Fibroblast of mammary gland (primary cell): Measurements from ENCODE around the gene RASL12.
A peak's percentile ranks its signal among the peaks of the same experiment; 100 is the strongest.

ENCODE experiments used
- DNase-seq: peaks from one replicate; pipeline ENCODE4 v3.0.0-alpha.2; 2010; ENCODE audit warnings: low read depth
- H3K4me3 ChIP-seq: 2 replicates; pipeline ENCODE4 v1.5.1; 2011; ENCODE audit warnings: low read depth, mild to moderate bottlenecking, low read length, moderate library complexity; ENCODE audit not compliant: control insufficient read depth
- CTCF ChIP-seq: conservative IDR thresholded peaks from 2 replicates; pipeline ENCODE4 v1.5.1; 2011; ENCODE audit warnings: low read depth, low read length, inconsistent platforms; ENCODE audit not compliant: control insufficient read depth, insufficient read depth

RASL12 gene

GRCh38 chr15:65072617-65073016 is 4.8 kb upstream of the RASL12 start:
- no peak for DNase-seq
- TF ChIP-seq CTCF, result no peak

GRCh38 chr15:65072027-65072426 is 4.2 kb upstream of the RASL12 start:
- no peak overlapping the region for H3K4me3 ChIP-seq
- DNase-seq, result peak; percentile 61

More at GRCh38 chr15:65072617-65073016, 4.8 kb upstream of the RASL12 start:
- H3K4me3 ChIP-seq, result no peak overlapping the region

GRCh38 chr15:65071381-65071811 is 3.6 kb upstream of the RASL12 start:
- DNase-seq, result peak; percentile 37
- H3K4me3 ChIP-seq, result no peak overlapping the region
- no peak for TF ChIP-seq CTCF

More at GRCh38 chr15:65072027-65072426, 4.2 kb upstream of the RASL12 start:
- no peak for TF ChIP-seq CTCF

- H3K4me3 ChIP-seq, result no peak overlapping the region
- no peak for DNase-seq
- no peak for TF ChIP-seq CTCF
Observed at GRCh38 chr15:65069779-65070546, 2.2 kb upstream of the RASL12 start.

GRCh38 chr15:65069179-65069578 is 1.4 kb upstream of the RASL12 start:
- no peak for TF ChIP-seq CTCF
- peak; percentile 99 for DNase-seq
- H3K4me3 ChIP-seq, result no peak overlapping the region

GRCh38 chr15:65068403-65068788 is 605 bp upstream of the RASL12 start:
- H3K4me3 ChIP-seq, result no peak overlapping the region
- TF ChIP-seq CTCF, result no peak
- peak; percentile 42 for DNase-seq
